HK-2 (cell line): ENCODE results near the gene TMEM127.
"Not testable (repeated sequence)": the region's sequence is repeated elsewhere in the genome, so short reads cannot be mapped to it uniquely, and the experiment has no call there.

ENCODE experiments used
- DNase-seq: peaks from one replicate; pipeline ENCODE4 v3.0.0-alpha.2; 2018; ENCODE audit not compliant: unreplicated experiment

The TMEM127 gene

DNA sequence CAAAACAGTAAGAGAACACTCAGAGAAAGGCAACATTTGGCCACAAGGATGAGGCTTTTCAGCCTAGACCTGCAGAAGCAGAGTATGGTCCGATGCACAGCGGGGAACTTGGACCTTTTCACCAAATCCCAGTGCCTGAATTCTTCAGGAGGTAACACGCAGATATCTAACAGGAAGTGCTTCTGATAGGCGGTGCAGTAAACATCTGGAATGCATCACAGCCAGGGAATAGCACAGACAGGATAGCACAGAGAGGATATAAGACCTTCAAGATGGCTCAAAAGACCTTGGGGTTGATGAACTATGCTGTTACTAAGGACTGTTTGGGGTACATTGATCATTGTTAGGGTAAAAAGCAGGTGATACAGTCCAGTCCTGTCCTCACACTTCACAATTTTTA is 1.7 kb downstream of the TMEM127 start:
- DNase-seq = no peak

DNA sequence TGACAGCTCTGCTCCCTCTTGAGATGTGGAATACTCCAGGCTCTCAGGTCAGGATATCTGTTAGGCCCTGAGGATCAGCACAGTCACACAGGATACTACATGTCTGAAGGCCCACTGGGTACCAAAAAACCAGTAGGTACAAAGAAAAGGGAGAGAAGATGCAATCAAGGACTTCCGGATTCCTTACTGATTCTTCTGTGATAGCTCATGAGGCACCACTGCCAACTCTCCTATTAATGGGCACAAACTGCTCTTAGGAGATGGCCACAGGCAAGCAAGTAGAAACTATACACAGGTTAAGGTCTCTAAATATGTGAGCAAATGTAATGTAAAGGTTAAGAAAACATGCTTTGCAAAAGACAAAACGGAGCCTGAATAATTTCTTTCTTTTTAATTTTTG is 3.5 kb downstream of the TMEM127 start:
- DNase-seq = no peak

DNA sequence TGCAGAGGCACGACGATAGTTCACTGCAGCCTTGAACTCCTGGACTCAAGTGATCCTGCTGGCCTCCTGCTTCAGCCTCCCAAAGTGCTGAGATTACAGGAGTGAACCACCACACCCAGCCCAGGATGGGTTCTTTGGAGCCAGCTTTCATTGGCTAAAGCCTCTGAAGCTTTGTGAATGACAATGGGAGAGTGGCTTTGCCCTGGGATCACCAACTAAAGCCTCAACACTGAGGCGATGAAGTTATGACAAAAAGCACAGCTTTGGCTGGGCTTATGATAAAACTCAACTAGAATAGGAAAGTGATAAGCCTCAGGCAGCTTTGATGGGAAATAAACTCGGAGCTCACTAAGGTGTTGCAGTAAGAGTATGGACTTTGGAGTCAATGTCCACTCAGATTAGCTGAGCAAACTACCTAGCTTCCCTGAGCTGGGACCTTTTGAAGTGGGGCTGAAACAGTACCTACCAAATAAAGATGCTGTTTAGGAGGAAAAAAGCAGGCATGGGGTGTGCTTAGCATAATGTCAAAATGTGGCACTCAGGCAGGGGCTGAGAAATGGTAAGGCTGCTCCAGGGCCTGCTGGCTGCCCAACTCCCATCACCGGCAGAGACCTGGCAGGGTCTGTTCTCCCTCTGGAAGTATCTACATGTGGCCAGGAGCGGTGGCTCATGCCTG is 4.3 kb downstream of the TMEM127 start:
- DNase-seq = no peak

DNA sequence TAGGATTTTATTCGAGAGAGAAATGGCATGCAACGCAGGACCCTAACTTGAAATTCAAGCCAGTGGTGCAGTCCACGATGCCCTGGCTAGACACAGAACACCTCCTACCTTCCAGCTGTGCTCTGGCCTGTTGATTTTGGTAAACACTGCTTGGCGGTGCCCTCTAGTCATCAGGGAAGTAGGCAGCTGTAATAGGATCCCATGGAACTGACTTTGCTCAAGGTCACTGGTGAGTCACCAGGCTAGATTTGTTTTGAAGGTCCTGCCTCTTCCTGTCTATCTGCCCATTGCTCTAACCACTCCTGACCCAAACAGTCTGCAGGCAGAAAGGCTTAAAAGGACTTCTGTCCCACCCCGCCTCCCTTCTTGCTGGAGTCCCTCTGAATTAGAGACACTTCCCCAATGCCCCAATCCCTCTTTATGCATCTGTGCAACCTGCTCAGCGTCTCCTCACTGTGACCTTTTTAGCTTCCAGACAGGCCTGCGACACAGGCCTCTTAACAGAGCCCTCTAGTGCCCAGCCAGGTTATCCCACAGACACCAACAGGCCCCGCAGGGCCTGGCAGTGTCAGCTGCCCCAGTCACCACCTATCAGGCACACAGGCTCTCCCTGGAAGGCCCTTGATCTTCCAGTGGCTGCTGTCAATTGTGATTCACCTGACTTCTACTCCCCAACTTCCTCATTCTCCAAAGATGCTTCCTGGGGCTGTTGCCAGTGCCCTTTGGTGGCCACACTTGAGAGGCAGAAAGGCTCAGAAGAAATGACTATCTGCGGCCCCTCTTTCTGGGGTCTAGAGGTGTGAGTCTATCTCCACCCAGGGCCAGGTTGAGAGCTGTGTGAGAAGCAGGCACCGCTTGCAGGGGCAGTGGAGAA is 5.2 kb downstream of the TMEM127 start:
- peak; percentile 79 for DNase-seq

DNA sequence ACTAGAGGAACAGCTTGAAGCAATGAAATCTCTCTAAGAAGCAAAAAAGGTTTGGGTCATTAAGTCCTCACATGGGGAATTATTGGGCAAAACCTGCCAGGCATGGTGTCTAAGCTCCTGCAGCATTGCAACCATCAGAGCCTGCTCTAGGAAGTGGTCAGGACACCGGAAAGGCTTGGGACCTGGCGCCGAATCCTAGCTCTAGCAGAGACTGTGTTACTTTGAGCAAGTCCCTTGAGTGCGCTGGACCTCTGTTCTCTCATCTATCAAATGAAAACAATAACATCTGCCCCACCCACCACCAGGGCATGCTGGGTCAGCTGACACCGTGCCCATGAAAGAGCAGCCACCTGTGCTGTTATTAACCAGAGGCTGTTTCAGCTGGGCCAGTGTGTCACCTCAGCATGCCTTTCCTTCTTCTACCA is 6.3 kb downstream of the TMEM127 start:
- no peak for DNase-seq

DNA sequence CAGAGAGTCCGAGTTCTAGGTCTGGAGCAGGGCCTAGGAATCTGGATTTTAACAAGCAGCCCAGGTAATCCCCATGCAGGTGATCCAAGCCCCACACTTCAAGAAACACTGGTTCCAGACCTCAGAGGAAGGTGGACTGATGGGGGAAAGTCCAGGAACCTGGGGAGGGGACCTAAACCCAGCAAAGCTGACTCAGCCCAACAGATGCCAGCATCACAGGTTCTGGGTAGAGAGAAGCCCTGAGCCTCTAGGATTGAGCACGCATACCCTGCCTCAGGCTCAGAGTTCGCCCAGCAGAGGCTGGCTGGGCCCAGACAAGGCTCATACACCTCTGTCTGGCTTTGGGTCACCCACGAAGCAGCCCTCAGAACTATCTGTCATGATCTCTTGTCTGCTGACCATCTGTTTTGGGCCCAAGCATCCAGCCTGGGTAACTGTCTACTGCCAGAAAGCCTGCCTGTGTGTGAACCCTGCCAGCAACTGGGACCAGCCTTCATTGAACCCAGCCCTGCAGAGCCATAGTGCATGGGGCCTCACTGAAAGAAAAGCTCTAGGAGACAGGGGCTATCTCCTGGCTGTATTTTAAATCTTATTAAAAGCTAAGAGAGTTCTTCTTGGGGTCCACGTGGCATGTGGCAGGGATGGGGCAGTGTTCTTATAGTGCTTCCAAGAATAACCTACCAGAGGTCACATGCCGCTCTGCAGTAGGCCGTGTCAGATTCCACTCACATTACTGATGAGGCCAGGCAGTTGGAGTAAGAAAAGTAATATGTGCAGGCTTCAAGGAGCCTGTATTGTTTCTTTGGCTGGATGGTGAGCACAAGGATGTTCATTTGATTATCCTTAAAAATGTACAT is 7.4 kb downstream of the TMEM127 start:
- DNase-seq = no peak

DNA sequence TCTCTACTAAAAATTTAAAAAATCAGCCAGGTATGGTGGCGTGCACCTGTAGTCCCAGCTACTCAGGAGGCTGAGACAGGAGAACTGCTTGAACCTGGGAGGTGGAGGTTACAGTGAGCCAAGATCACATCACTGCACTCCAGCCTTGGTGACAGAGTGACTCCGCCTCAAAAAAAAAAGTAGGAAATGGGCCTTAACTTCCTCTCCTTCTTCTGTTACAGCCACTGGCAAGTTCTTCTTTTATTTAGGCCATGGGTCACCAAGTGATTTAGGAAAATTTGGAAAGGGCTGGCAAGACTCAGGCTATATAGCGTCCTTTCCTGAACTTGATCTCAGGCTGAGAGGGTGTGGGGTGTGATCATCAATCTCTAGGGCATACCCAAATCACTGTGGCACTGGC is 8.1 kb downstream of the TMEM127 start:
- not testable (repeated sequence) for DNase-seq

DNA sequence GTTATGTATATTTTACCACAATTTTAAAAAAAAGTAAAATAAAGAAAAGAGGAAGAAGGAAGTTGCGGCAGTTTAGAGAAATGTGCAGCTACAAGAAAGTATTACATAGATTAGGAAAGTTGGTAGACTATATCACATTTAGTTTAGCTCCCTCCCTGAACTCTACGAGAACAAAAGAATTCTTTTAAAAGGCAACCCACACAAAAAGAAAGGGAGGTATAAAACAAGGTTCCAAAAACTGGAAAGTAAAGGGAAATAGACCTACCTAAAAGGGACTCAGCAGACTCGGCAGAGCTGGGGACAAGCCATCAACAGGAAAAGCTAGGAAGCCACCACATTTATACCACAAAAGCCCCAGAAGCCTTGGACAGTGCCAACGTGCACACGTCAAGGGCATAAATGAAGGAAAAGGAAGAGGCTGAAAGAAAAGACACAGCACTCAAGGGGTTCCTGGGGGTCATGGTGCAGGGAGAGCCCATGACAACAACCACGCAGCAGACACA is 9.1 kb downstream of the TMEM127 start:
- no peak for DNase-seq

DNA sequence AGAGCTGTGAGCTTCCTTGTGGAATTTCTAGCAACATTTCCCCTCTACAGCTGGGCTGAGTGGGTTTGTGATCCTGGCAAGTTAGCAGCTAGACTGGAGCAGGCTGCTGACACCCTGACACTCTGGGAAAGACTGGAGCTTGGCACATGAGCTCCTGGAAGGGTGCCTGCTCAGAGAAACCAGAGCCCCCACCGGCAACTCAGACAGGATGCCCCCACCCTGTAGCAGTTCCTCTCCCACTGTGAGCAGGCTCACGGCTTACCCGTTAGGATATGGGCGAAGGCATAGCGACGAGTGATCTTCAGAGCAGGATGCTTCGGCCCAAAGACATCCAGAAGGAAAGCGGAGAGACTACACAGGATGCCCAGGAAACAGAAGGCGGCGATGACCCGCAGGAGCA is 11.2 kb downstream of the TMEM127 start:
- DNase-seq = no peak

DNA sequence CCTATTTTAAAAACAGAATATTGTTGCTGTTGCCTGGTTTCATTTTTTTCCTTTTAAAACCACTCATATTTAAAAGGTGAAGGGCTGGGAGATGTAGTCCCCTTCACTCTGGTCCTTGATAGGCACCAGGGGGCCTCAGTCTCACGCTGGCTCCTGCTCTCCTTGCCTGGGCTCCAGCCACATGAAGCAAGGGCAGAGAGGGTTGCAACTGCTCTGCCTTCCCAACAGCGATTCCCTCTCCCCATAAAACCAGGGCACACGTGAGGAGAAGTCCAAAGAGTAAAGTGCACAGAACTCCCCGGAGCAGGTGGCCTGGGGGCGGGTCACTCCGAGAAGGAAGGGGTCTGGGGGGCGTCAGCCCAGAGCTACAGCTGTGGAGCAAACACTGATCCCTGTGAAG is 12.8 kb downstream of the TMEM127 start:
- no peak for DNase-seq

DNA sequence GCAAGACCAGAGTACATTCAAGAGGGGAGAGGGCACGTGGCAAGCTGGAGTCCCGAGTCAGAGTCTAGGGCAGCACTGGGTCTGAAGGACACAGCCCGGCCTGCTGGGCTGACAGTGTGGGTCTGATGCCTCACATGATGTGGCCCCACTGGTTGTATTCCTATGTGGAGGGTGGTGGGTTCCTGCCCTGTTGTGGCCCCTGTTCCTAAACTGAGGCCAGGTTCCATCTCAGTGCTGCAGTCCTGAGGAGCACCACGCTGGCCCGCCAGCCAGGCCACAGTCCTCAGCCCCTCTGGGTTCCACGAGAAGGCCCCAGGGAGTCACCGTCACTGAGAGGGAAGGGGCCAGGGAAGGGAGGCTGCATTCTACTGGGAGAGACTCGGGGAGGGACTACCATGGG is 13.3 kb downstream of the TMEM127 start:
- DNase-seq = no peak

DNA sequence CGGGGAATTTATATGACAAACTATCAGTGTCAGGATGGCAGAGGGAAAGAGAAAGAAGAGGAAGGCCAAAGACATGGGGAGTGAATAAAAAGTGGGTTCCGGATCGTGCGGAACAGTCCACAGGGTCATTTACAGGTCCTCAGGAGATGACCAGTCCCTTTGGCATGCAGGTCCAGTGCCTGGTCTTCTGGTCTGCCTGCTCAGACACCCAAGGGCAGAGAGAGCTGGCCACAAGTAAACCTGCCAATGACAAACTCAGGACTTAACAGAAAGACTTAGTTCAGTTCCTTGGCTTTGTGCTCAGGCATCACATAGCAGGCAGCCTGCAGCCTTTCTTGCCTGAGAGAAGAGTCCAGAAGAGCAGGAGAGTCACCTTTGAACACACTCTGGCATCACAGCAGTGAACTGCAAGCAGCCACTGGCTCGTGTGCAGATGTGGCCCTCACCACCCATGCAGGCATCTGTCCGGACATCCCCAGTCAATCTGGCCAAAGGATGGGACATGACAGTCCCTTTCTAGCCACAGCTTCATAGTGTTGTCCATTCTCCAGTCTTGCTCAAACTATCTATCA is 14.0 kb downstream of the TMEM127 start:
- DNase-seq = peak; percentile 85

DNA sequence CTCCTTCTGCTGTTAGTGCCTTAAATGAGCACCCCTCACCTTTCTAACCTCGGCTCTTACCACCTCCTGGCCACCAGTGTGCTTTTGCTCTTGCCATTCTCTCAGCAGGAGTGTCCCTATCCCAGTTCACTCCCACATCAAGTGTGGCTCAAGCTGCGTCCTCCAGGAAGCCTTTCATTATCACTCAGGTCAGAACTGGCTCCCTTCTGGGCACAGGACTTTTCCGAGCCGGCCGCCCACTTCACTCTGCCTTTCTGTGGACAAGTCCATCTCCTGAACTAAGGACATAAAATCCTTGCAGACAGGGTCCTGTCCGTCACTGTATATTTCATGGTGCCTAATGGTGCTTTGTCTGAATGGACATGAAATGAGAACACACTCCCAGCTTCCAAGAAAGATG is 15.6 kb downstream of the TMEM127 start:
- no peak for DNase-seq

DNA sequence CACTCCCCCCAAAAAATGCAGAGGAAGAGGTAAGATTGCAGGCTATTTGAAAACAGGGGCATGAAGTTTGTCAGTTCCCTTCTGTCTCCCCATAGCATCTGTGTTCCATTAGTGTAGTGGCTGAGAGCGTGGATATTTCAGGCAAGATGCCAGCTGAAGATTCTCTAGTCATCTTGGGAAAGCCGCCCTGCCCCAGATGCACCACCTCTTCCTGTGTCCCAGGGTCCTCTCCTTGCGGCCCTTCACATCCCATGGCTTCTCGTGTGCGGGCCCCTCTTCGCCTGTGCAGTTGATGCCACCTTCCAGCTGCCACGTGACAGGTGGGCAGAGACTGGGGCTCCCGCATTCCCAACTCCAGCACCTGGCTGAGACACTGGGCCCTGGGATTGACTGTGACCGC is 16.1 kb downstream of the TMEM127 start:
- no peak for DNase-seq

DNA sequence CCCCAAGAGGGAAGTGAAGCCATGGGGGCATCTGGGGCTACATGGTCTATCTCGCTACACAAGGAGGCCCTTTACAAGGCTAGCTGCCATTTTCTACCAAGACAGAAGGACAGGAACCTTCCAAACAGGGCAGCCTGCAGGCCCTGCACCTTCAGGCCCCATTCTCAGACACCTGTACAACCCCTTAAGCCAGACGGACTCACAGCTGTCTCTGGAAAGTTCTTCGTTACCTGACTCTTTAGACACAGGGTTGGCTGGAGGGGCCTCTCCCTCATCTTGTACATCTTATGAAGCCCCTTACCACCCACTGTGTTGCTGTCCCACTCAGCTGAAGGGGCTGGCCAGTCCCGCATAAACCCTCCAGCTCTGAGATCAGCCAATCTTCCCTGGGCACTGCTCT is 17.2 kb downstream of the TMEM127 start:
- no peak for DNase-seq

DNA sequence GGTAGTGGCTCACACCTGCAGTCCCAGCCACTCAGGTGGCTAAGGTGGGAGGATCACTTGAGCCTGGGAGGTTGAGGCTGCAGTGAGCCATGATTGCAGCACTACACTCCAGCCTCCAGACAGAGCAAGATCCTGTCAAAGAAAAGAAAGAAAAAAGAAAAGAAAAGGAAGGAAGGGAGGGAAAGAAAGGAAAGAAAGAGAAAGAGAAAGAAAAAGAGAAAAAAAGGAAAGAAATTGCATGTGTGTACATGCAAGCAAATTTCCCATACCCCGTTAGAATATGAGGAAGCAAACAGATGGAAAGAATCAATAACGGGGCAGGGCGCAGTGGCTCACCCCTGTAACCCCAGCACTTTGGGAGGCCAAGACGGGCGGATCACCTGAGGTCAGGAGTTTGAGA is 17.9 kb downstream of the TMEM127 start:
- no peak for DNase-seq

DNA sequence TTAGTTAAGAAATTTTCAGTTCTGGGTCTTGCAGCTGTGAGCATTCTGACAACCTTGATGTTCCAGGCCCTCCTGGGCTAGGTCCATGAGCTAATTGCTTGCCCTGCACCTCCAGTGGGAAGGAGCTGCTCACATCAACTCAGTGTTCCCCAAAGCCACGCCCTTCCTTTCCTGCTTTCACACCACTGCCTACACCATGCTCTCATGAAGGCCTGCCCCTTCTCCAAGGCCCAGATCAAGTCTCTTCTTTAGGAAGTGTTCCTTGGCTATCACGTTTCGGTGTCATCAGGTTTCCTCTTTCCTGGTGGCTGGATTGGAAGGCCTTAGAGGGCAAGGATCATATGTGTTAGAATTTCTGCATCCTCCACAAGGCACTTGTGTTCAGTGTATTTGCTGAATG is 18.8 kb downstream of the TMEM127 start:
- no peak for DNase-seq

DNA sequence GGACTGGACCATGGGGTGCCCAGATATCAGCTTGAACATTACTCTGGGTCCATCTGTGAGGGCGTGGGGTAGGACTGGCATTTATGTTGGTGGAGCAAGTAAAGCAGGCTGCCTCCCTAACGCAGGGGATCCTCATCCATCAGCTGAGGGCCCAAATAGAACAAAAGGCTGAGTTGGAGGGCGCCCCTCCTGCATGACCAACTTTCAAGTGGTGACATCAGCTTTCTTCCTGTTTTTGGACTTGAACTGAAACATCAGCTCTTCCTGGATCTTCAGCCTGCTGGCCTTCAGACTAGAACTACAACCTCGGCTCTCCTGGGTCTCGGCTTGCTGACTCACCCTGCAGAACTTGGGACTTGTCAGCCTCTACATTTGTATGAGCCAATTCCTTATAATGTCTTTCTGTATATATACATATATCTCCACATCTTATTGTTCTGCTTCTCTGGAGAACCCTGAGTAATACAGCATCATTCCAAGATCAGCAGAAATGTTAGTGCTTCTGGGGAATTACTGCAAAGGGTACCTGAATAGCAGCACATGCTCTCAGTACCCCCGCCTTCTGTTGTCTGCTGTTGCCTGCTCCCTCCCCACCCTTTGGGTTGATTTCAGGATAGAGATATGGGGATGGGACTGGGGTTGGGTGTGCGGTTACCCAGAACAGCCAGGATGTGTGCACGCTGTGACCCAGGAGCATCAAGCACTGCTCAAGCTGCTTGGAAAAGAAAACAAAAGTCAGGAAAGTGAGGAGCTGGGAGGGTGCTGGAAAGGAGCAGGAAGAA is 20.0 kb downstream of the TMEM127 start:
- no peak for DNase-seq

DNA sequence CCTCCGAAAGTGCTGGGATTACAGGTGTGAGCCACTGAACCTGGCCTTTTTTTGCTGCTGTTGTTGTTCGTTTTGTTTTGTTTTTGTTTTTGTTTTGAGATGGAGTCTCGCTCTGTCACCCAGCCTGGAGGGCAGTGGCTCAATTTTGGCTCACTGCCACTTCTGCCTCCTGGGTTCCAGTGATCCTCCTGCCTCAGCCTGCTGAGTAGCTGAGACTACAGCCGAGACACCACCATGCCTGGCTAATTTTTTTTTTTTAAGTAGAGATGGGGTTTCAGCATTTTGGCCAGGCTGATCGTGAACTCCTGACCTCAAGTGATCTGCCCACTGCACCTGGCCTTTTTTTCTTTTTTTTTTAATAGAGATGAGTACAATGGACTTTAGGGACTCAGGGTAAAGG is 22.0 kb downstream of the TMEM127 start:
- DNase-seq = no peak

DNA sequence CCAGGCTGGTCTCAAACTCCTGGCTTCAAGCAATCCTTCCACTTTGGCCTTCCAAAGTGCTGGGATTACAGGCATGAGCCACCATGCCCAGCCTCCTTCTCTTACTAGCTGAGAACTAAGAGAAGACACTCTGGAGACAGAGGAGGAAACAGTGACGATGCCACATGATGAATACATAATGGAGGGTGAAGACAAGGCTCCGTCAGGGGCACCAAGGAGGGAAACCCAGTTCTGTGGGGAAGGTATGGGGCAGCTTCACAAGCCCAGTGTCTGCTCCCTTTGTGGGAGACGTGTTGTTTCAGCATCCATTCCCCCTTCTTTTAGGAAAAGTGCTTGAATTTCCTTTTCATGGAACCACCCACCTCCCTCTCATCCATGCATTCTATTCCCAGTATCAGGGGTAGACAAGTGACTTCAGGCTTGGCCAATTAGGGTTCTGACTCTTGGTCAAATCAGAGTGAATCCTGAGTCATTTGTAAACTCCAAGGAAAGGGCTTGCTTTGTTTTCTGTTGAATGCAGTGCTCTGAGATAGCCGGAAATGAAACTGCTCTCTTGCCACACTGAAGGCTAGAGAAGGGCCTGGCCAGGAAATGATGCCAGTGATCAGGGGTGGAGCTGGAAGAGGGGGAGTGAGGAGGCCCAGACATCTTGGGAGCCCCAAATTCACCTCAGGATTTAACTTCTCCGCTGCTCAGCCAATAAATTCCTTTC is 23.7 kb downstream of the TMEM127 start:
- no peak for DNase-seq
